ENCODE measurements around the gene PDZD4. TPM values are rescaled to one million over a fixed set of nuclear protein-coding genes. Genes with fewer than 3 reads are reported as not detected.

The PDZD4 gene
- total RNA-seq, 2 experiments from 2014 or later = not detected

GRCh38 chrX:153776611-153777045 is 53.7 kb downstream of the PDZD4 start:
- POLR2A ChIA-PET = no interaction called here
- Histone ChIP-seq H2AFZ (ENCODE audit: low read length) (no peak overlapping the region), H3K27ac (ENCODE audit: low read depth, low read length, poor library complexity, severe bottlenecking) (no peak overlapping the region), H3K9me3 (ENCODE audit: low read length) (no peaks in the 10 kb centered on the region), H3K36me3 (ENCODE audit: insufficient read depth, low read length) (no peaks in the 10 kb centered on the region), H3K79me2 (ENCODE audit: insufficient read depth, low read depth, low read length) (no peaks in the 10 kb centered on the region), H3K4me3 (ENCODE audit: low read depth, low read length, poor library complexity, severe bottlenecking) (no peak overlapping the region), H4K20me1 (ENCODE audit: insufficient read depth, low read length) (no peaks in the 10 kb centered on the region), H3K4me1 (ENCODE audit: insufficient read depth, low read length, poor library complexity, severe bottlenecking) (peaks cover 3% of the 10 kb centered on the region), H3K4me2 (ENCODE audit: low read length) (no peak overlapping the region), H3K9me2 (ENCODE audit: insufficient read depth, low read length) (no peaks in the 10 kb centered on the region)
- DNase-seq (ENCODE audit: low spot score) = peak; percentile 22
- BruUV-seq (replicated peaks) = no TSS peak
- TF ChIP-seq EZH2phosphoT487 (IDR thresholded peaks at IDR 0.05; ENCODE audit: borderline replicate concordance, low read depth, low read length) = no peak
- TF ChIP-seq CTCF (conservative IDR thresholded peaks at IDR 0.05; ENCODE audit: low read length) = no peak
- CTCF ChIA-PET (ENCODE audit: unreplicated experiment) = no interaction called here
- intact Hi-C loops (cut with micrococcal nuclease; ENCODE audit: unreplicated experiment) = no loop called here

GRCh38 chrX:153776120-153776599 is 54.2 kb downstream of the PDZD4 start:
- BruUV-seq (replicated peaks) = no TSS peak
- TF ChIP-seq CTCF (conservative IDR thresholded peaks at IDR 0.05; ENCODE audit: low read length) = no peak
- TF ChIP-seq EZH2phosphoT487 (IDR thresholded peaks at IDR 0.05; ENCODE audit: borderline replicate concordance, low read depth, low read length) = no peak

GRCh38 chrX:153775293-153776119 is 54.8 kb downstream of the PDZD4 start:
- no TSS peak for BruUV-seq (replicated peaks)
- TF ChIP-seq EZH2phosphoT487 (IDR thresholded peaks at IDR 0.05; ENCODE audit: borderline replicate concordance, low read depth, low read length) = no peak
- TF ChIP-seq CTCF (conservative IDR thresholded peaks at IDR 0.05; ENCODE audit: low read length) = no peak
- Histone ChIP-seq H3K9me3 (ENCODE audit: low read length) (no peaks in the 10 kb centered on the region), H2AFZ (ENCODE audit: low read length) (no peak overlapping the region), H3K4me2 (ENCODE audit: low read length) (no peak overlapping the region), H4K20me1 (ENCODE audit: insufficient read depth, low read length) (no peaks in the 10 kb centered on the region), H3K27ac (ENCODE audit: low read depth, low read length, poor library complexity, severe bottlenecking) (no peak overlapping the region), H3K36me3 (ENCODE audit: insufficient read depth, low read length) (no peaks in the 10 kb centered on the region), H3K79me2 (ENCODE audit: insufficient read depth, low read depth, low read length) (no peaks in the 10 kb centered on the region), H3K4me1 (ENCODE audit: insufficient read depth, low read length, poor library complexity, severe bottlenecking) (peaks cover under 1% of the 10 kb centered on the region), H3K9me2 (ENCODE audit: insufficient read depth, low read length) (no peaks in the 10 kb centered on the region), H3K4me3 (ENCODE audit: low read depth, low read length, poor library complexity, severe bottlenecking) (no peak overlapping the region)
- POLR2A ChIA-PET = no interaction called here
- DNase-seq (ENCODE audit: low spot score) = no peak
- intact Hi-C loops (cut with micrococcal nuclease; ENCODE audit: unreplicated experiment) = no loop called here
- CTCF ChIA-PET (ENCODE audit: unreplicated experiment) = no interaction called here

More at GRCh38 chrX:153776120-153776599, 54.2 kb downstream of the PDZD4 start:
- H3K27ac ChIP-seq (ENCODE audit: low read depth, low read length, poor library complexity, severe bottlenecking) = no peak overlapping the region
- no peak overlapping the region for H3K4me2 ChIP-seq (ENCODE audit: low read length)
- DNase-seq (ENCODE audit: low spot score) = no peak
- no peaks in the 10 kb centered on the region for H4K20me1 ChIP-seq (ENCODE audit: insufficient read depth, low read length)
- H3K4me1 ChIP-seq (ENCODE audit: insufficient read depth, low read length, poor library complexity, severe bottlenecking) = peaks cover 3% of the 10 kb centered on the region
- ChIA-PET CTCF (ENCODE audit: unreplicated experiment) (no interaction called here), POLR2A (no interaction called here)
- no peaks in the 10 kb centered on the region for H3K79me2 ChIP-seq (ENCODE audit: insufficient read depth, low read depth, low read length)
- no peaks in the 10 kb centered on the region for H3K36me3 ChIP-seq (ENCODE audit: insufficient read depth, low read length)
- no peak overlapping the region for H3K4me3 ChIP-seq (ENCODE audit: low read depth, low read length, poor library complexity, severe bottlenecking)
- H2AFZ ChIP-seq (ENCODE audit: low read length) = no peak overlapping the region
- H3K9me2 ChIP-seq (ENCODE audit: insufficient read depth, low read length) = no peaks in the 10 kb centered on the region
- intact Hi-C loops (cut with micrococcal nuclease; ENCODE audit: unreplicated experiment) = no loop called here
- no peaks in the 10 kb centered on the region for H3K9me3 ChIP-seq (ENCODE audit: low read length)

All from OCI-LY7 (cell line).